ENCODE results near the gene THBS3. TPM values are rescaled to one million over a fixed set of nuclear protein-coding genes. Genes with fewer than 3 reads are reported as not detected.
"Not testable (repeated sequence)": the region's sequence is repeated elsewhere in the genome, so short reads cannot be mapped to it uniquely, and the experiment has no call there.

Gene THBS3
- total and polyA plus RNA-seq, 12 donors, result 3.8 to 23.5 (median 6.4) TPM

DNA sequence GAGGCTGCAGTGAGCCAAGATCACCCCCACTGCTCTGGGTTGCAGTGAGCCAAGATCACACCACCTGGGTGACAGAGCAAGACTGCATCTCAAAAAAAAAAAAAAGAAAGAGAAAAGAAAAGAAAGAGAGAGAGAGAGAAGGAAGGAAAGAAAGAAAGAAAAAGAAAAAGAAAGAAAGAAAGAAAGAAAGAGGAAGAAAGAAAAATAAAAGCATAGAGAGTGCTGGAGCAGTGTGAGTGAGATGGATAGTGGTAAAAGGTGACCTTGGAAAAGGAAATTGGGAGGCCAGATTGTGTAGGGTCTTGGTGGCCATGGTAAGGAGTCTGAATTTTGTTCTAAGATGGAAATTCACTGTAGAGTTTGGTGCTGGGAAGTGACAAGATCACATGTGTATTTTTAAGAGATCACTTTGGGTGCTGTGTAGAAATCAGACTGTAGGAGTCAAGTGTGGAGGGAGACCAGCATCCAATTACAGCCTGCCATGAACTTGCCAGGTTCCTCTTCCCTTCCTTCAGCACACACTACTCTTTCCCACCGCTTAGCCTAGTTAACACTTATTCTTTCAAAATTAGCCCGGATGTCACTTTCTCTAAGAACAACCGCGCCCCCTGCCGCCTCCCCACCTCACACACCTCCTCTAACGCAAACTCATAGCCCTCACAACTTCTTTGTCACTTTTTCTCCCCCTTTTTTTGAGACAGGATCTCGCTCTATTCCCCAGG is 18.7 kb upstream of the THBS3 start:
- H3K4me3 ChIP-seq, result peak overlapping the region; percentile 32 to 73 (median 62)
- WGBS, 2 donors, result 2% methylated on average over 7 of the region's 7 CpGs
- intact Hi-C loops (cut with DNase I), result loop anchor here in 5 of 10 donors (1.0 to 10.0 kb wide), 5 partner anchors 18 to 52 kb away; partner anchors contain the start of genes KRTCAP2 (in 1 of the 5), MTX1 (in 1 of the 5) and TRIM46 (in 1 of the 5)

GRCh38 chr1:155225404-155225759 is 17.7 kb upstream of the THBS3 start:
- not testable (repeated sequence) for H3K27me3 ChIP-seq, ATAC-seq, H3K9me3 ChIP-seq, DNase-seq, H3K36me3 ChIP-seq, H3K4me3 ChIP-seq
- WGBS, 2 donors, result 96% methylated on average over 8 of the region's 8 CpGs
- Histone ChIP-seq H3K27ac (peak overlapping the region in 2 of 10 donors; percentile 88 to 89), H3K4me1 (peaks cover 6 to 68% (median 17%) of the 10 kb centered on the region in 9 donors)
- intact Hi-C loops (cut with DNase I), result loop anchor here in 2 of 10 donors (5.0 to 10.0 kb wide), 2 partner anchors 48 to 51 kb away; partner anchors contain the start of genes KRTCAP2 (in 1 of the 2) and TRIM46 (in 1 of the 2)

More for the DNA sequence above, 18.7 kb upstream of the THBS3 start:
- DNase-seq (peak; percentile 69 to 77), ATAC-seq (peak; percentile 27 to 72 (median 59))
- H3K9me3 ChIP-seq, result no peaks in the 10 kb centered on the region
- TF ChIP-seq, protein P1, sequence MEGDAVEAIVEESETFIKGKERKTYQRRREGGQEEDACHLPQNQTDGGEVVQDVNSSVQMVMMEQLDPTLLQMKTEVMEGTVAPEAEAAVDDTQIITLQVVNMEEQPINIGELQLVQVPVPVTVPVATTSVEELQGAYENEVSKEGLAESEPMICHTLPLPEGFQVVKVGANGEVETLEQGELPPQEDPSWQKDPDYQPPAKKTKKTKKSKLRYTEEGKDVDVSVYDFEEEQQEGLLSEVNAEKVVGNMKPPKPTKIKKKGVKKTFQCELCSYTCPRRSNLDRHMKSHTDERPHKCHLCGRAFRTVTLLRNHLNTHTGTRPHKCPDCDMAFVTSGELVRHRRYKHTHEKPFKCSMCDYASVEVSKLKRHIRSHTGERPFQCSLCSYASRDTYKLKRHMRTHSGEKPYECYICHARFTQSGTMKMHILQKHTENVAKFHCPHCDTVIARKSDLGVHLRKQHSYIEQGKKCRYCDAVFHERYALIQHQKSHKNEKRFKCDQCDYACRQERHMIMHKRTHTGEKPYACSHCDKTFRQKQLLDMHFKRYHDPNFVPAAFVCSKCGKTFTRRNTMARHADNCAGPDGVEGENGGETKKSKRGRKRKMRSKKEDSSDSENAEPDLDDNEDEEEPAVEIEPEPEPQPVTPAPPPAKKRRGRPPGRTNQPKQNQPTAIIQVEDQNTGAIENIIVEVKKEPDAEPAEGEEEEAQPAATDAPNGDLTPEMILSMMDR (IDR thresholded peaks at IDR 0.05), result peak; percentile 8 to 78 (median 62)
- peaks cover 6 to 60% (median 17%) of the 10 kb centered on the region in 9 donors for H3K4me1 ChIP-seq
- no peaks in the 10 kb centered on the region for H3K27me3 ChIP-seq
- H3K36me3 ChIP-seq, result no peaks in the 10 kb centered on the region
- H3K27ac ChIP-seq, result peak overlapping the region in 9 of 10 donors; percentile 70 to 91 (median 88)

GRCh38 chr1:155223047-155223446 is 15.3 kb upstream of the THBS3 start:
- WGBS, 2 donors, result 81 to 86% methylated on average over 7 of the region's 7 CpGs
- Histone ChIP-seq H3K4me3 (no peak overlapping the region), H3K4me1 (peaks cover 2 to 83% (median 18%) of the 10 kb centered on the region in 9 donors), H3K36me3 (no peaks in the 10 kb centered on the region), H3K9me3 (no peaks in the 10 kb centered on the region), H3K27ac (peak overlapping the region in 1 of 10 donors; percentile 5), H3K27me3 (no peaks in the 10 kb centered on the region)
- intact Hi-C loops (cut with DNase I), result loop anchor here in 2 of 10 donors (5.0 to 10.0 kb wide), 2 partner anchors 46 to 48 kb away; partner anchors contain the start of genes KRTCAP2 (in 1 of the 2) and TRIM46 (in 1 of the 2)
- ATAC-seq, result no peak
- no peak for DNase-seq
- TF ChIP-seq, protein P1 (IDR thresholded peaks at IDR 0.05), result no peak

- H3K4me1 ChIP-seq, result peaks cover 0 to 62% (median 3%) of the 10 kb centered on the region in 9 donors
- not testable (repeated sequence) for H3K4me3 ChIP-seq, ATAC-seq, H3K27me3 ChIP-seq, H3K9me3 ChIP-seq, DNase-seq, H3K36me3 ChIP-seq
- H3K27ac ChIP-seq, result peak overlapping the region in 1 of 10 donors; percentile 48
- 87 to 94% methylated on average over 10 of the region's 10 CpGs for WGBS, 2 donors
- intact Hi-C loops (cut with DNase I), result loop anchor here in 2 of 10 donors (5.0 to 10.0 kb wide), 2 partner anchors 43 to 46 kb away; partner anchors contain the start of genes KRTCAP2 (in 1 of the 2) and TRIM46 (in 1 of the 2)
These were observed 12.7 kb upstream of the THBS3 start for GRCh38 chr1:155220211-155220965.

DNA sequence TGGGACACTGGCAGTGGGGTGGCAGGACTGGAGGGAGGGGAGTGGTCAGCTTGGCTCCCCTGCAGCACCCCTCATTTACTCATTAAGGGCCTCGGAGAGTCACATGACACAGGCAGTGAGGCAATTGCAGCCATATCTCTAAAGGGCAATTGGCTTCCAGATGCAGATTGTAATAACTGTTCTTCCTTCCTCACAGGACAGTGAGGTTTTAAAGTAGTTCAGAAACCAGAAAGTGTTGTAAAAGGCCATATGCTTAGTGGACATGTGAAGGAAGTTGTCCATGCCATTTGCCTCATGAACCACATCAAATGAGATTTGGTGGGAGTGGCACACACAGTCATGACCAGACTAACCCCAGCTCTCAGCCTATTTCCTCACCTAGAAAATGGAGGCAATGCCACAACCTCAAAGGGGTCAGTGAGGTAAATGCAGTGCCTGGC is 11.9 kb upstream of the THBS3 start:
- Histone ChIP-seq H3K27ac (peak overlapping the region in 1 of 10 donors; percentile 48), H3K36me3 (peaks cover 0 to 11% (median 0%) of the 10 kb centered on the region in 9 donors), H3K4me3 (peak overlapping the region in 1 of 10 donors; percentile 30), H3K27me3 (no peaks in the 10 kb centered on the region), H3K4me1 (peaks cover 0 to 60% (median 3%) of the 10 kb centered on the region in 9 donors), H3K9me3 (no peaks in the 10 kb centered on the region)
- intact Hi-C loops (cut with DNase I), result loop anchor here in 2 of 10 donors (5.0 to 10.0 kb wide), 2 partner anchors 42 to 45 kb away; partner anchors contain the start of genes KRTCAP2 (in 1 of the 2) and TRIM46 (in 1 of the 2)
- ATAC-seq, result peak in 4 of 8 donors; percentile 17 to 34 (median 27)
- WGBS, 2 donors, result 9 to 38% methylated on average over 1 of the region's 1 CpG
- TF ChIP-seq, protein P1 (IDR thresholded peaks at IDR 0.05), result no peak
- DNase-seq, result no peak
